Immature natural killer cell (primary cell): ENCODE measurements around the gene SRD5A1. TPM values are rescaled to one million over a fixed set of nuclear protein-coding genes. Genes with fewer than 3 reads are reported as not detected.

Experiments
- DNase-seq, 3 donors: peaks; one replicate each; pipeline ENCODE4 v3.0.0; 2022; ENCODE audit warnings: mixed read lengths in 1 of 3
- H3K27ac Mint-ChIP-seq, 6 donors: one replicate each; pipeline ENCODE4 v1.8.0; 2020; ENCODE audit warnings: mixed read lengths in 6 of 6, mild to moderate bottlenecking in 5 of 6, inconsistent platforms in 4 of 6, moderate library complexity in 3 of 6
- H3K27me3 Mint-ChIP-seq, 3 donors: one replicate each; pipeline ENCODE4 v1.8.0; 2020 to 2021; ENCODE audit warnings: low read depth in 3 of 3, mild to moderate bottlenecking in 3 of 3, mixed read lengths in 3 of 3, moderate library complexity in 3 of 3, inconsistent platforms in 1 of 3
- H3K36me3 Mint-ChIP-seq, 3 donors: one replicate each; pipeline ENCODE4 v1.8.0; 2020; ENCODE audit warnings: mixed read lengths in 3 of 3, inconsistent platforms in 2 of 3, mild to moderate bottlenecking in 2 of 3
- H3K4me1 Mint-ChIP-seq, 2 donors: one replicate each; pipeline ENCODE4 v1.8.0; 2020; ENCODE audit warnings: inconsistent platforms in 2 of 2, mild to moderate bottlenecking in 2 of 2, mixed read lengths in 2 of 2, moderate library complexity in 1 of 2
- H3K4me3 Mint-ChIP-seq, 5 donors: one replicate each; pipeline ENCODE4 v1.8.0; 2020; ENCODE audit warnings: mild to moderate bottlenecking in 5 of 5, mixed read lengths in 5 of 5, inconsistent platforms in 3 of 5, moderate library complexity in 3 of 5
- H3K9me3 Mint-ChIP-seq, 6 donors: one replicate each; pipeline ENCODE4 v1.8.0; 2020; ENCODE audit warnings: mild to moderate bottlenecking in 6 of 6, mixed read lengths in 6 of 6, inconsistent platforms in 4 of 6, moderate library complexity in 3 of 6
- polyA plus RNA-seq, 3 donors: library from polyadenylated mRNA; unstranded; fragments of 300-500 nt; fragmentation: Illumina TruSeq; gene quantifications; one replicate each; pipeline ENCODE4 v1.2.3, GENCODE V29; 2021

The SRD5A1 gene
- polyA plus RNA-seq, 3 donors from 2014 or later, result 4.8 to 9.6 (median 9.3) TPM

- H3K27ac Mint-ChIP-seq, result peak overlapping the region in 3 of 6 donors; percentile 57 to 75 (median 73)
- peak overlapping the region; percentile 85 to 87 (median 85) for H3K4me3 Mint-ChIP-seq
- no peak for DNase-seq
- peaks cover 59 to 76% of the 10 kb centered on the region in 2 donors for H3K4me1 Mint-ChIP-seq
- H3K36me3 Mint-ChIP-seq, result no peaks in the 10 kb centered on the region
- H3K27me3 Mint-ChIP-seq, result peaks cover 4 to 23% (median 19%) of the 10 kb centered on the region in 3 donors
- no peaks in the 10 kb centered on the region for H3K9me3 Mint-ChIP-seq
These were observed 83.4 kb downstream of the SRD5A1 start for GRCh38 chr5:6716629-6717149.

GRCh38 chr5:6717247-6717646 is 84.0 kb downstream of the SRD5A1 start:
- H3K4me3 Mint-ChIP-seq, result no peak overlapping the region
- no peak for DNase-seq
- H3K27ac Mint-ChIP-seq, result peak overlapping the region in 2 of 6 donors; percentile 6 to 20
- no peaks in the 10 kb centered on the region for H3K36me3 Mint-ChIP-seq
- H3K9me3 Mint-ChIP-seq, result no peaks in the 10 kb centered on the region
- peaks cover 6 to 17% (median 13%) of the 10 kb centered on the region in 3 donors for H3K27me3 Mint-ChIP-seq
- H3K4me1 Mint-ChIP-seq, result peaks cover 59 to 76% of the 10 kb centered on the region in 2 donors

- Mint-ChIP-seq H3K4me1 (peaks cover 62 to 80% of the 10 kb centered on the region in 2 donors), H3K36me3 (no peaks in the 10 kb centered on the region), H3K4me3 (no peak overlapping the region), H3K27me3 (peaks cover 6 to 13% (median 11%) of the 10 kb centered on the region in 3 donors), H3K9me3 (no peaks in the 10 kb centered on the region), H3K27ac (peak overlapping the region in 1 of 6 donors; percentile 67)
- DNase-seq, result no peak
These were observed 84.4 kb downstream of the SRD5A1 start for GRCh38 chr5:6717687-6718086.

GRCh38 chr5:6718161-6718681 is 85.0 kb downstream of the SRD5A1 start:
- H3K27ac Mint-ChIP-seq, result peak overlapping the region in 2 of 6 donors; percentile 12 to 19
- peaks cover 3 to 10% (median 9%) of the 10 kb centered on the region in 3 donors for H3K27me3 Mint-ChIP-seq
- no peaks in the 10 kb centered on the region for H3K9me3 Mint-ChIP-seq
- no peak for DNase-seq
- no peak overlapping the region for H3K4me3 Mint-ChIP-seq
- no peaks in the 10 kb centered on the region for H3K36me3 Mint-ChIP-seq
- H3K4me1 Mint-ChIP-seq, result peaks cover 66 to 86% of the 10 kb centered on the region in 2 donors

GRCh38 chr5:6718718-6719117 is 85.5 kb downstream of the SRD5A1 start:
- peak overlapping the region in 1 of 6 donors; percentile 4 for H3K27ac Mint-ChIP-seq
- peaks cover 3 to 11% (median 9%) of the 10 kb centered on the region in 3 donors for H3K27me3 Mint-ChIP-seq
- peak overlapping the region in 1 of 5 donors; percentile 7 for H3K4me3 Mint-ChIP-seq
- peaks cover 71 to 90% of the 10 kb centered on the region in 2 donors for H3K4me1 Mint-ChIP-seq
- peaks cover 0 to 4% (median 0%) of the 10 kb centered on the region in 3 donors for H3K36me3 Mint-ChIP-seq
- no peak for DNase-seq
- no peaks in the 10 kb centered on the region for H3K9me3 Mint-ChIP-seq

- peaks cover 0 to 4% (median 0%) of the 10 kb centered on the region in 3 donors for H3K36me3 Mint-ChIP-seq
- H3K9me3 Mint-ChIP-seq, result no peaks in the 10 kb centered on the region
- H3K27ac Mint-ChIP-seq, result peak overlapping the region in 4 of 6 donors; percentile 2 to 65 (median 24)
- no peak for DNase-seq
- H3K27me3 Mint-ChIP-seq, result peaks cover 3 to 11% (median 9%) of the 10 kb centered on the region in 3 donors
- H3K4me1 Mint-ChIP-seq, result peaks cover 78 to 97% of the 10 kb centered on the region in 2 donors
- H3K4me3 Mint-ChIP-seq, result no peak overlapping the region
These were observed 86.2 kb downstream of the SRD5A1 start for GRCh38 chr5:6719417-6719816.

DNA sequence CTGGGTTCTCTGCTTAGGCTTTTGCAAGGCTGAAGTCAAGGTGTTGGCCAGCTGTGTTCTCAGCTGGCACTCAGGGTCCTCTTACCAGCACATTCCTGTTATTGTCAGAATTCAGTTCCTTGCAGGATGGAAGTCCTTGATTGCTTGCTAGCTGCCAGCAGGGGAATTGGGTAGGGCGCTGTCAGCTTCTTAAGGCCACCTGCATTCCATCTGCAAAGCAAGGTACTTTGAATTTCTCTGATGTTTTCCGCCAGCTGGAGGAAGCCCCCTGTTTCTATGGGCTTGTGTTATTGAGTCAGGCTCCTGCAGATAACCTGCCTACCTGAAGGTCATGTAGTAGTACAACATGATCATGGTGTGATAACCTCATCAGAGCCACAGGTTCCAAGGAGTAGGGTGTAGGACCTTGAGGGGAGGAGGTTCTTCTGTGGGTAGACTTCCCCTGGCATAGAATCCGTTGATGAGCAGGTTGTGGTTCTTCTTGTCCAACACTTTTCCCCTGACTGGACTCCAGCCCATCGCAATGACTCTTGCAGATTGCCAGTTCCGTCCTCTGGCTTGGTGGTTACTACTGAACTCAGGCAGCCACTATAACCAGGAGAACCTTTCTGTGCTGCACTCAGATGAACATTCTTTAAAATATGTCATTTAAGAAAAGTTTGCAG is 86.8 kb downstream of the SRD5A1 start:
- peaks cover 4 to 8% (median 5%) of the 10 kb centered on the region in 3 donors for H3K27me3 Mint-ChIP-seq
- peaks cover 75 to 97% of the 10 kb centered on the region in 2 donors for H3K4me1 Mint-ChIP-seq
- no peak overlapping the region for H3K4me3 Mint-ChIP-seq

GRCh38 chr5:6720561-6720921 is 87.3 kb downstream of the SRD5A1 start:
- peaks cover 72 to 95% of the 10 kb centered on the region in 2 donors for H3K4me1 Mint-ChIP-seq
- no peak for DNase-seq
- no peaks in the 10 kb centered on the region for H3K9me3 Mint-ChIP-seq
- peak overlapping the region in 1 of 6 donors; percentile 45 for H3K27ac Mint-ChIP-seq
- H3K36me3 Mint-ChIP-seq, result peaks cover 0 to 4% (median 0%) of the 10 kb centered on the region in 3 donors
- H3K27me3 Mint-ChIP-seq, result peaks cover 2 to 8% (median 5%) of the 10 kb centered on the region in 3 donors
- no peak overlapping the region for H3K4me3 Mint-ChIP-seq

More for the DNA sequence above, 86.8 kb downstream of the SRD5A1 start:
- peaks cover 0 to 4% (median 0%) of the 10 kb centered on the region in 3 donors for H3K36me3 Mint-ChIP-seq
- peak overlapping the region in 3 of 6 donors; percentile 37 to 65 (median 45) for H3K27ac Mint-ChIP-seq
- no peaks in the 10 kb centered on the region for H3K9me3 Mint-ChIP-seq
- no peak for DNase-seq

- no peaks in the 10 kb centered on the region for H3K9me3 Mint-ChIP-seq
- H3K36me3 Mint-ChIP-seq, result peaks cover 0 to 4% (median 0%) of the 10 kb centered on the region in 3 donors
- peak overlapping the region; percentile 54 to 88 (median 84) for H3K27ac Mint-ChIP-seq
- peak overlapping the region; percentile 55 to 85 (median 73) for H3K4me3 Mint-ChIP-seq
- H3K4me1 Mint-ChIP-seq, result peaks cover 68 to 93% of the 10 kb centered on the region in 2 donors
- peaks cover 2 to 6% (median 5%) of the 10 kb centered on the region in 3 donors for H3K27me3 Mint-ChIP-seq
- DNase-seq, result no peak
These were observed 88.2 kb downstream of the SRD5A1 start for GRCh38 chr5:6721442-6721841.

- Mint-ChIP-seq H3K4me1 (peaks cover 67 to 93% of the 10 kb centered on the region in 2 donors), H3K27me3 (peaks cover 0 to 6% (median 5%) of the 10 kb centered on the region in 3 donors), H3K9me3 (no peaks in the 10 kb centered on the region), H3K27ac (peak overlapping the region; percentile 54 to 88 (median 84)), H3K4me3 (peak overlapping the region; percentile 38 to 85 (median 73)), H3K36me3 (peaks cover 0 to 4% (median 2%) of the 10 kb centered on the region in 3 donors)
- DNase-seq, result peak in 1 of 3 donors; percentile 20
These were observed 88.8 kb downstream of the SRD5A1 start for GRCh38 chr5:6722015-6722414.

- DNase-seq, result no peak
- Mint-ChIP-seq H3K27ac (peak overlapping the region in 5 of 6 donors; percentile 8 to 82 (median 36)), H3K27me3 (peaks cover 0 to 6% (median 5%) of the 10 kb centered on the region in 3 donors), H3K36me3 (peaks cover 0 to 4% (median 3%) of the 10 kb centered on the region in 3 donors), H3K4me1 (peaks cover 65 to 92% of the 10 kb centered on the region in 2 donors), H3K9me3 (no peaks in the 10 kb centered on the region), H3K4me3 (peak overlapping the region in 4 of 5 donors; percentile 6 to 78 (median 43))
These were observed 90.0 kb downstream of the SRD5A1 start for GRCh38 chr5:6723122-6723815.

DNA sequence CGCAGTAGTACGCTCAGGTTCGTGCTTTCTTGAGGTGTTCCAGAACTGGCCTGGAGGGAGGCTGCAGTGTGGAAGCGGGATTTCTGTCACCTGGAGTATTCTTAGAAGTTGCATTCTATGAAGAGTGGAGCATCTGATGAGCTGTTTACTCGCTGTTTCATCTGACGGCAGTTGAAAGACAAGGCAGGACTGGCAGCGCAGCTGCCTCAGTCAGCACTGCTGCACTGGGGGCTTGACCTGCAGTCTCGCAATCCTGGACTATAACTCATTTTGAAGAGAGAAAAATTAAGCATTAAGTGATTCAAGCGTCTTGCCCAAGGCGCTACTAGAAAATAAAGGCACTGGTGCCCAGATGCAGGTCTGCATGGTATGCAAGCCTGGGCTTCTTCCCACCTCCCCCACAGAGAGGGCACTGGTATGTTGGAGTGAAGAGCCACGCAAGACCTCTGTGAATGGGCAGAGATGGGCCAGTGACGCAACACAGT is 90.6 kb downstream of the SRD5A1 start:
- peaks cover 64 to 92% of the 10 kb centered on the region in 2 donors for H3K4me1 Mint-ChIP-seq
- peaks cover 0 to 5% (median 2%) of the 10 kb centered on the region in 3 donors for H3K27me3 Mint-ChIP-seq
- H3K27ac Mint-ChIP-seq, result peak overlapping the region in 3 of 6 donors; percentile 17 to 82 (median 37)
- no peaks in the 10 kb centered on the region for H3K9me3 Mint-ChIP-seq
- DNase-seq, result no peak
- H3K36me3 Mint-ChIP-seq, result peaks cover 0 to 4% (median 3%) of the 10 kb centered on the region in 3 donors
- peak overlapping the region in 1 of 5 donors; percentile 6 for H3K4me3 Mint-ChIP-seq
